Fibroblast of lung (primary cell): ENCODE measurements around the gene PTPN2.

Source experiments
- CTCF ChIP-seq, 2 donors: IDR thresholded peaks in 1 of 2; conservative IDR thresholded peaks in 1 of 2; 1 replicate in 1 of 2; 2 replicates in 1 of 2; pipeline ENCODE4 v1.5.1; 2011 to 2012; ENCODE audit warnings: low read length in 2 of 2, control low read depth in 1 of 2, inconsistent platforms in 1 of 2, low read depth in 1 of 2, mild to moderate bottlenecking in 1 of 2
- EZH2 ChIP-seq: IDR thresholded peaks from 2 replicates; pipeline ENCODE4 v1.5.1; 2012; ENCODE audit warnings: low read length, control low read depth, mild to moderate bottlenecking; ENCODE audit errors: missing control alignments

GRCh38 chr18:12858991-12859390, 25.0 kb downstream of the PTPN2 start:
- TF ChIP-seq CTCF (conservative IDR thresholded peaks at IDR 0.05 in 1 of 2, IDR thresholded peaks at IDR 0.05 in 1 of 2; ENCODE audit: low read depth in 1 of 2, low read length in 2 of 2): no peak
- TF ChIP-seq EZH2: no peak
